ENCODE measurements around the gene DAP. TPM values are rescaled to one million over a fixed set of nuclear protein-coding genes. Genes with fewer than 3 reads are reported as not detected.

Gene DAP
- total and polyA plus RNA-seq, 10 of the 15 experiments (the other 5 are each of a cell fraction or from before 2014, with no cell fraction given), result 12.9 to 130 (median 49.9) TPM

- TF ChIP-seq BACH1 (IDR thresholded peaks at IDR 0.05; ENCODE audit: borderline replicate concordance) (peak; percentile 96), BRCA1 (IDR thresholded peaks at IDR 0.05; ENCODE audit: low read depth, low read length) (no peak), PKNOX1 (IDR thresholded peaks at IDR 0.05) (peak; percentile 89), RBBP5 (conservative IDR thresholded peaks at IDR 0.05) (no peak), EGR1 (IDR thresholded peaks at IDR 0.05; ENCODE audit: borderline replicate concordance in 1 of 2, low read depth in 2 of 2, low read length in 2 of 2) (peak in 1 of 2 experiments; percentile 81; a peak in 2 of 3 replicates), USF1 (IDR thresholded peaks at IDR 0.05; ENCODE audit: borderline replicate concordance, extremely low read length, insufficient read depth, low read depth, low read length) (no peak), RAD21 (IDR thresholded peaks at IDR 0.05; ENCODE audit: insufficient read depth, low read depth, low read length) (peak; percentile 19; the same call in 1 of the 2 replicates), REST (IDR thresholded peaks at IDR 0.05; ENCODE audit: low read depth, low read length) (peak; percentile 10; the same call in 1 of the 2 replicates), MTA3 (IDR thresholded peaks at IDR 0.05; ENCODE audit: borderline replicate concordance, low read length) (no peak), SKIL (IDR thresholded peaks at IDR 0.05; ENCODE audit: low read depth, poor library complexity, severe bottlenecking) (peak; percentile 92), MXI1 (IDR thresholded peaks at IDR 0.05; ENCODE audit: low read depth, low read length) (peak; percentile 53), SIX5 (IDR thresholded peaks at IDR 0.05; ENCODE audit: low read depth, low read length, severe bottlenecking) (no peak), SMC3 (IDR thresholded peaks at IDR 0.05; ENCODE audit: borderline replicate concordance, low read length) (no peak), IKZF2 (IDR thresholded peaks at IDR 0.05) (peak; percentile 100), KDM1A (IDR thresholded peaks at IDR 0.05; ENCODE audit: borderline replicate concordance) (no peak), RAD51 (IDR thresholded peaks at IDR 0.05) (no peak), HDGF (IDR thresholded peaks at IDR 0.05) (peak; percentile 36; the same call in 1 of the 2 replicates), HDAC2 (IDR thresholded peaks at IDR 0.05) (no peak), NR2C2 (IDR thresholded peaks at IDR 0.05; ENCODE audit: borderline replicate concordance, control insufficient read depth, insufficient read length, low read depth) (no peak), ETV6 (conservative IDR thresholded peaks at IDR 0.05 in 1 of 2, IDR thresholded peaks at IDR 0.05 in 1 of 2; ENCODE audit: borderline replicate concordance in 1 of 2, low read depth in 1 of 2) (peak in 1 of 2 experiments; percentile 90; a peak in 2 of 4 replicates)
Measured at GRCh38 chr5:10632110-10632761, 128.8 kb downstream of the DAP start (continued).

All from GM12878 (cell line).